ENCODE data around the gene TBC1D8. TPM values are rescaled to one million over a fixed set of nuclear protein-coding genes. Genes with fewer than 3 reads are reported as not detected.

The TBC1D8 gene
- total RNA-seq, 8 experiments from 2014 or later = 4.7 to 14.3 (median 10.9) TPM

DNA sequence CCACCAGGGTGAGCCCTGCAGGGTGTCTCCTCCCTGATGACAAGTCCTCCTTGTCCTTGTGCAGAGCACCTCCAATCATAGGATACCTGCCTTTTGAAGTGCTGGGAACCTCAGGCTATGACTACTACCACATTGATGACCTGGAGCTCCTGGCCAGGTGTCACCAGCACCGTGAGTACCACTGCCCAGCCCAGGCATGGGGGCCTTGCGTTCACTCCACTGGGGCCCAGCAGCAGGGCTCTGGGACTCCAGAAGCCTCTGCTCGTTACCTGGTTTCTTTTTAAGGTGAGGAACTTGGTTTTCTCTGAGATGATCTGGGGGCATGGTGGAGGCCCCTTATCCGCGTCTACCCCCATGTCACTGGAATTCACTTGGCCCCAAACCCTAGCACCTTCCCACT, 185.6 kb downstream of the TBC1D8 start:
- no peak for ATAC-seq (replicated peaks in 6 of 8)
- Histone ChIP-seq H3K4me3 (no peak overlapping the region), H3K4me1 (replicated peaks in 1 of 2) (peaks cover 0 to 8% of the 10 kb centered on the region in 2 donors), H3K27ac (no peak overlapping the region)
- 94 to 100% (median 100%) methylated on average over 1 to 3 of the region's 5 CpGs; no CpG with 5 or more reads in 5 of the 10 experiments for WGBS, 10 experiments
- in situ Hi-C loops (cut with MboI; ENCODE audit: low pct_unique_long_range_greater_than_20kb in 2 of 9, low sequenced_read_pairs in 9 of 9, unreplicated experiment in 9 of 9) = no loop called here

DNA sequence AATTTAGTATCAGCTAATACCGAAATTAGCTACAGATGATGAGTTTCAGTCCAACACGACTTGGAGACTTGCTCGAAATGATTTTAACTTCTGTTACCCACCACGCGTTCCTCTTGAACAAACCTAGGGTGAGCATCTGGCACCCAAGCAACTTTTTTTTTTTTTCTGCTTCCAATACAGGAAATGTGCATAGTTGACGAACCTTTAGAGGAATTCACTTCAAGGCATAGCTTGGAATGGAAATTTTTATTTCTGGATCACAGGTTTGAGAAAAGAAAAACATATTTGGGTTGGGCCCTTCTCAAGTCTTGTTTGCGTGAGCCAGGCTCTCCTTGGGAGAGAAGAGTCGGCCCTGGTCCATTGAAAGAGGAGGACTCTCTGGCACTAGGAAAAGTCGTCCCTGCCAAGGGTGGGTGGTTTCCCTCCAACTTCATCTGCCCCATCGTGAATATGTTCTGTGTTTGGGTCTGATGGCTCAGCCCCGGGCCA, 186.5 kb downstream of the TBC1D8 start:
- Histone ChIP-seq H3K4me3 (no peak overlapping the region), H3K4me1 (replicated peaks in 1 of 2) (peaks cover 0 to 8% of the 10 kb centered on the region in 2 donors), H3K27ac (no peak overlapping the region)
- peak in 3 of 8 experiments; percentile 64 to 81 (median 77) for ATAC-seq (replicated peaks in 6 of 8)
- in situ Hi-C loops (cut with MboI; ENCODE audit: low pct_unique_long_range_greater_than_20kb in 2 of 9, low sequenced_read_pairs in 9 of 9, unreplicated experiment in 9 of 9) = no loop called here
- WGBS, 10 experiments = 19 to 90% (median 73%) methylated on average over 1 to 11 of the region's 11 CpGs

DNA sequence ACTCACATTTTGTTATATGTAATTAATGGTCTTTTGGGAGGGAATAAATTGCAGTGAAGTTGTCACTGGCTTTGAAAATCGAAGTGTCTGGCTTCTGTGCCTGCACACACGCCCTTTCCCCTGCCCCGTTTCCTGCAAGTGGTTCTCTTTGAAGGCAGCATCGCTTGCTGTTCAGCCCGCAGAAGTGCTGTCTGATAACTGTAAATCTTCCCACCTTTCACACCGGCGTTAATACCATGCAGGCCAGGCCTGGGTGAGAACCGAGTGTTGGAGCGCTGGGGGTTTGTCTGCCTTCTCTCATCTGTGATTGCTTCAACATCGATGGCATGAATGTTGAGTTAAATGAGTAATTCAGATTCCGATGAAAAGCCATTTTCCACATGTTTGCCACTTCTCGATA, 187.0 kb downstream of the TBC1D8 start:
- H3K4me3 ChIP-seq = no peak overlapping the region
- peak; percentile 6 to 93 (median 54) for ATAC-seq (replicated peaks in 6 of 8)
- in situ Hi-C loops (cut with MboI; ENCODE audit: low pct_unique_long_range_greater_than_20kb in 2 of 9, low sequenced_read_pairs in 9 of 9, unreplicated experiment in 9 of 9) = no loop called here
- no peak overlapping the region for H3K27ac ChIP-seq
- WGBS, 10 experiments = 20 to 100% (median 72%) methylated on average over 2 to 11 of the region's 12 CpGs
- peaks cover 0 to 8% of the 10 kb centered on the region in 2 donors for H3K4me1 ChIP-seq (replicated peaks in 1 of 2)

DNA sequence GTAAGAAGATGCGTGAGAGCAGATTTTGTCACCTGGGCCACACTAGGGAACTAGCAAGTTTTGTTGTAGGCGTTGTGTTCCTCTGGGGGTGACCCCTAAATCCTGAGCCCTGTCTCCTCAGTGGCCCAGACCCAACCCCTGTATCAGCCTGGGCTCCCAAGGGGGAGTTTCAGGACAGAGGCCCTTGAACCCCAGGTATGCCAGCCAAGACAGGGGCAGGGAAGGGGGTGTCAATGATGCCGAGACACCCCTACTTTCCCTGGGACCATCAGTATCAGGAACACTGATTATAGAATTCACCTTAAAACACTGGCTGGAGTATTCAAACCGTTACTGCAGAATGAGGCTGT, 188.2 kb downstream of the TBC1D8 start:
- 50 to 100% (median 100%) methylated on average over 1 to 3 of the region's 4 CpGs; no CpG with 5 or more reads in 1 of the 10 experiments for WGBS, 10 experiments
- in situ Hi-C loops (cut with MboI; ENCODE audit: low pct_unique_long_range_greater_than_20kb in 2 of 9, low sequenced_read_pairs in 9 of 9, unreplicated experiment in 9 of 9) = no loop called here
- H3K27ac ChIP-seq = no peak overlapping the region
- no peak for ATAC-seq (replicated peaks in 6 of 8)
- no peak overlapping the region for H3K4me3 ChIP-seq
- H3K4me1 ChIP-seq (replicated peaks in 1 of 2) = peaks cover 0 to 8% of the 10 kb centered on the region in 2 donors

DNA sequence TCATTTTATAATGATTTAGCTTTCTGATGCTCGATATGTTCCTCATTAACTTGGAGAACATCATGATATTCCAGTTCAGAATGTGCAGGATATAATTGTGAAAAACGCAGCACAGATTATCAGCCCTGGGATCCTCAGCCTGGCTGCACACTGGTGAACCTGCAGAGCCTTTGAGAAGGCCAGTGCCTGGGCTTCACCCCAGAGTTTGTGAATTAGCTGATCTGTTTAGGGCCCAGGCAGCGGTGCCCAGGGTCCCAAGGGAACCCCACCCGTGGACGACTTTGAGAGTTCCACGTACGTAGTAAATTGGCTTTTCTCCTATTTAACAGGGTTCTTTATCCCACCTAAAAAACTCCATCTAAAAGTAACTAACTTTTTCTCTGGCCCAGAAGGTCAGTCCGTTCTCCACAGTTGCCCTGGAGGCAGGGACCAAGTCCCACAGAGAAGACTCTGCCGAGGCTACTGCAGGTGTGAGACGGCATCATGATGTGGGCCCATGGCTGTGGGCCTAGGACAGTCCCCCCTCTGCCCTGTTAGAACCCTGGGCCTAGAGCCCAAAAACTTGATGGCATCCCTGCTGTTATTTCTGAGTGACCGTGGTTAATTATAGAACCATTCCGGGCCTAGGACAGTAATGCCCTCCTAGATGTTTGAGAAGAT, 188.7 kb downstream of the TBC1D8 start:
- H3K4me1 ChIP-seq (replicated peaks in 1 of 2) = peaks cover 0 to 8% of the 10 kb centered on the region in 2 donors
- 25 to 100% (median 83%) methylated on average over 2 to 9 of the region's 12 CpGs for WGBS, 10 experiments
- no peak for ATAC-seq (replicated peaks in 6 of 8)
- in situ Hi-C loops (cut with MboI; ENCODE audit: low pct_unique_long_range_greater_than_20kb in 2 of 9, low sequenced_read_pairs in 9 of 9, unreplicated experiment in 9 of 9) = no loop called here
- H3K4me3 ChIP-seq = no peak overlapping the region
- H3K27ac ChIP-seq = no peak overlapping the region

DNA sequence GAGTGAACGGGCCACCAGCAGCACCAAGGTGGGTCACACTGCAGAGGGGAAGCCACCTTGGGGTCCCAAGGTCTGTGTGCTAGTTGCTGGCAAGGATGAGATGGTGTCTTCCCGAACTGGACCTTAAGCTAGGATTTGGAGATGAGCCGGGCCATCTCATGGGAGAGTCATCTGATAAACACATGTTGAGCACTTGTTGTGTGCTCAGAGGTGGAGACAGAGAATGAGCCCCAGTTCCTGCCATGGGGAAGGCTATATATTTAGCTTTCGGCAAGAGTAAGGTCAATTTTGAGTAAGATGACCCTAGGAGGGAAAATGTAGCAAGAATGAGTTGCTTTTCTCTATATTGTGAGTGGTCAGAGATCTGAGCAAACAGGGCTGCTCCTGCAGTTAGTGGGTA, 190.5 kb downstream of the TBC1D8 start:
- Histone ChIP-seq H3K4me3 (no peak overlapping the region), H3K4me1 (replicated peaks in 1 of 2) (peaks cover 0 to 8% of the 10 kb centered on the region in 2 donors), H3K27ac (no peak overlapping the region)
- in situ Hi-C loops (cut with MboI; ENCODE audit: low pct_unique_long_range_greater_than_20kb in 2 of 9, low sequenced_read_pairs in 9 of 9, unreplicated experiment in 9 of 9) = no loop called here
- no peak for ATAC-seq (replicated peaks in 6 of 8)
- WGBS, 10 experiments = 17 to 100% (median 94%) methylated on average over 1 to 2 of the region's 4 CpGs; no CpG with 5 or more reads in 2 of the 10 experiments

DNA sequence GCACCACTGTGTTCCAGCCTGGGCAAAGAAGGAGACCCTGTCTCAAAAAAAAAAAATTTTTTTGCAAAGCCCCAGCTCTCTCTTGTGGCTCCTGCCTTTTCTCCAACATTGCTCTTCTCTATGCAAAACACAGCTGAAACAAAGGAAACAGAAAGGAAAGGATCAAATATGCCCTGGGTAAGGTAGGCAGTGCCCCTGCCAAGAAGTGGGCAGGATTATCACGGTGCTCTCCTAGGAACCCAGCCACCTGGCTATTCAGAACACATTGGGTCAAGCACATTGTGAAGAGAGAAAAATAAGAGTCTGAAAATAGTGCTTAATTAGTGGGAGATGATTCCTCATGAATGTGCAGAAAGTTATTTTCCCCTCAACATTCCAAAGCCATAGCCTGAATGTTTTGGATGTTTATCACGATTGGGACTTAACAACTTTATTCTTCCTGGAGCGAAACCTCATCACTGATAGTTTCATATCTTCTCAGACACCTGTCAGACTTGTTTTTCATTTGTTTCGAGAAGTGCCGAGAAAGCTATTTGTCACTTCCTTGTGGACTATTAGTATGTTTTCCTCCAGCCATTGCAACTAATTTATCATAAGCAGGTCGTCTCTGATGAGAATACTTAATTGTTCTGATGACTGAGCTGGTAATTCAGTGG, 191.8 kb downstream of the TBC1D8 start:
- 7 to 73% (median 64%) methylated on average over 1 to 6 of the region's 6 CpGs for WGBS, 10 experiments
- H3K4me1 ChIP-seq (replicated peaks in 1 of 2) = peaks cover 0 to 5% of the 10 kb centered on the region in 2 donors
- no peak overlapping the region for H3K27ac ChIP-seq
- in situ Hi-C loops (cut with MboI; ENCODE audit: low pct_unique_long_range_greater_than_20kb in 2 of 9, low sequenced_read_pairs in 9 of 9, unreplicated experiment in 9 of 9) = no loop called here
- no peak overlapping the region for H3K4me3 ChIP-seq
- ATAC-seq (replicated peaks in 6 of 8) = no peak

DNA sequence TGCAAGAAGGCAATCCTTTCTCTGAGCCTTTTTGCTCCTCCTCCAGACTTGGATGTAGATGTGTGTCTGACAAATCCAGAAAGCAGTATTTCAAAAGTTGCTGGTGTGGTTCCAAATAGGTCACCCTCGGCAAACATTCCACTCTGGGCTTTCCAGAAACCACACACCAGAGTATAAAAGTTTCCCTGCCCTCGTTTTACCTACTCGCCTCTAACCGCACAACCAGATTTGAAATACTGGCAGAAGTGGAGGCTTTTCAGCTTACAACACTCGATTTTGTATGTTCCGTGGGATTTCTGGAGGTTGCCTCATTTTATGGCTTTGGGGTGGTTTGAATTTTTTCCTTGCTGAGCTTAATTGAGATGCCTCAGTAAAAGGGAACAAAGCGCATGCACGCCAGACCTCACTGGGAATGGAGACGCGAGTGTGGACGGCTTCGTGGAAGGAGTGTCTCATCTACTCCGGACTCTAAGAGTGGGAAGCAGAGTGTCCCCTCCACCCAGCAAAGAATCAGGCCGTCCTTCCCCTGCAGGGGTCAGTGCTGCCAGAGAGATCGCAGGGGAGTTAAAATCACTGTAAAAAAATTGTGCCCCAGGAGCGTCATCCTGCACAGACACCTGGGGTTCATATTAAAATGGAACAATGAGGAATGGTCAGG, 193.1 kb downstream of the TBC1D8 start:
- peak in 2 of 8 experiments; percentile 52 to 77 for ATAC-seq (replicated peaks in 6 of 8)
- H3K4me3 ChIP-seq = no peak overlapping the region
- 33 to 88% (median 67%) methylated on average over 1 to 12 of the region's 16 CpGs; no CpG with 5 or more reads in 3 of the 10 experiments for WGBS, 10 experiments
- in situ Hi-C loops (cut with MboI; ENCODE audit: low pct_unique_long_range_greater_than_20kb in 2 of 9, low sequenced_read_pairs in 9 of 9, unreplicated experiment in 9 of 9) = no loop called here
- no peak overlapping the region for H3K27ac ChIP-seq
- no peaks in the 10 kb centered on the region for H3K4me1 ChIP-seq (replicated peaks in 1 of 2)

Other genes starting within 250 kb of the TBC1D8 start
- 1,000 to 10,000 TPM; 1,777 to 4,126 (median 2,476) TPM for gene RPL31, start 149.1 kb downstream of the TBC1D8 start, total RNA-seq
- 10 to 100 TPM; 15.1 to 30.4 (median 23.5) TPM for gene CNOT11, start 101.5 kb upstream of the TBC1D8 start, total RNA-seq
- gene RNF149, start 157.3 kb upstream of the TBC1D8 start, total RNA-seq = 10 to 100 TPM; 16.8 to 44.7 (median 24.4) TPM
- 10 to 100 TPM in 1 of 8 experiments, 1 to 10 TPM in 4, under 1 TPM in 2, not detected in 1; 0.05 to 14.9 (median 6.8) TPM for gene CREG2, start 236.1 kb upstream of the TBC1D8 start, total RNA-seq